Aorta (tissue), 5 donors: Measurements from ENCODE around the gene SFI1. TPM values are rescaled to one million over a fixed set of nuclear protein-coding genes. Genes with fewer than 3 reads are reported as not detected.

Source experiments
- ATAC-seq: fragments of 200-7000 bp; cut with Tn5 transposase; one replicate; pipeline ENCODE4 v1.9.1; 2022; ENCODE audit warnings: moderate library complexity; ENCODE audit not compliant: low FRiP score
- DNase-seq, 2 donors: peaks; one replicate each; pipeline ENCODE4 v3.0.0-alpha.2; 2020
- H3K27ac ChIP-seq, 2 donors: one replicate each; pipeline ENCODE4 v1.5.1; 2013; ENCODE audit warnings: low read length in 2 of 2, mild to moderate bottlenecking in 2 of 2, moderate library complexity in 2 of 2, control low read depth in 1 of 2, inconsistent platforms in 1 of 2, low read depth in 1 of 2
- H3K27me3 ChIP-seq, 2 donors: one replicate each; pipeline ENCODE4 v1.6.1; 2013; ENCODE audit warnings: control low read depth in 1 of 2, low read length in 1 of 2, mild to moderate bottlenecking in 1 of 2, moderate library complexity in 1 of 2; ENCODE audit not compliant: insufficient read depth in 2 of 2, control insufficient read depth in 1 of 2
- H3K36me3 ChIP-seq, 2 donors: one replicate each; pipeline ENCODE4 v1.6.1; 2013; ENCODE audit warnings: control low read depth in 1 of 2, low read length in 1 of 2, mild to moderate bottlenecking in 1 of 2; ENCODE audit not compliant: insufficient read depth in 2 of 2, control insufficient read depth in 1 of 2
- H3K4me1 ChIP-seq, 2 donors: one replicate each; pipeline ENCODE4 v1.6.1; 2013; ENCODE audit warnings: low read length in 2 of 2, control low read depth in 1 of 2, mild to moderate bottlenecking in 1 of 2, moderate library complexity in 1 of 2; ENCODE audit not compliant: insufficient read depth in 2 of 2, control insufficient read depth in 1 of 2
- H3K4me3 ChIP-seq, 2 donors: one replicate each; pipeline ENCODE4 v1.5.1; 2013; ENCODE audit warnings: low read length in 2 of 2, control low read depth in 1 of 2, mild to moderate bottlenecking in 1 of 2
- H3K9me3 ChIP-seq: one replicate; pipeline ENCODE4 v1.6.1; 2013; ENCODE audit warnings: mild to moderate bottlenecking, low read length; ENCODE audit not compliant: control insufficient read depth
- WGBS, 2 donors: extraction: QIAGEN DNeasy Blood & Tissue Kit; methylation state at CpG; one replicate each; pipeline ENCODE4 v1.1.7; 2013; 5-methylcytosine and 5-hydroxymethylcytosine counted together
- intact Hi-C, 2 donors: fragments of 100-400 bp; cut with DNase I; formaldehyde crosslinking; loops; one replicate each; pipeline versions ENCODE4 v1.14.2 to v1.15.0; 2022
- long read RNA-seq, 2 donors: library from polyadenylated mRNA; unstranded; transcript quantifications; one replicate each; pipeline ENCODE4 v2.0.0, GENCODE V29; 2020 to 2021
- polyA plus RNA-seq, 2 donors: library from polyadenylated mRNA; stranded (reverse); fragments of 200-250 nt; gene quantifications; one replicate each; pipeline ENCODE4 v1.2.3, GENCODE V29; 2013
- total RNA-seq, 2 donors: library from RNA; stranded (reverse); fragmentation: NEBNext Ultra II Directional; extraction: Animal tissue kit (Norgen Biotek cat#: 25700); gene quantifications; one replicate each; pipeline ENCODE4 v1.2.1, GENCODE V29; 2021
- donor health status: healthy with polysubstance abuse.
- donor health status: Bipolar disorder and iron deficiency.
- donor health status: DM: no; HTN: no; CAD: no.
- donor health status: DM: no; HTN: no; CAD: no.
- donor health status: DM: yes; HTN: yes; CAD: no.

The SFI1 gene
- total RNA-seq (10 to 100 TPM; 25.7 to 50.3 TPM), polyA plus RNA-seq (100 to 1,000 TPM in 1 of 2 donors, 10 to 100 TPM in 1; 17.5 to 116 TPM)
- long read RNA-seq, donor 1, partial matches to known transcripts, result 9 of 20 reads
- long read RNA-seq, donor 1, other reads (novel, unspliced or antisense), result 11 of 20 reads
- long read RNA-seq, donor 2, full-length matches to known transcripts, result 3 of 11 reads
- long read RNA-seq, donor 2, partial matches to known transcripts, result 1 of 11 reads
- long read RNA-seq, donor 2, other reads (novel, unspliced or antisense), result 7 of 11 reads

- H3K4me1 ChIP-seq, result no peaks in the 10 kb centered on the region
- no peaks in the 10 kb centered on the region for H3K9me3 ChIP-seq
- peak within 1 kb of the TSS; percentile 20 to 41 for H3K4me3 ChIP-seq
- intact Hi-C loops, result loop anchor here in 1 of 2 donors (5.0 kb wide), 1 partner anchor 136 kb away; no protein-coding TSS in a partner anchor
- peak within 1 kb of the TSS; percentile 31 to 60 for H3K27ac ChIP-seq
- WGBS, 2 donors, result 0% methylated on average over 66 to 70 of the region's 70 CpGs
- no peaks in the 10 kb centered on the region for H3K27me3 ChIP-seq
- no peaks in the 10 kb centered on the region for H3K36me3 ChIP-seq
- peak; percentile 99 for ATAC-seq
- peak; percentile 96 to 97 for DNase-seq
Observed at GRCh38 chr22:31496007-31496734, at the start of gene SFI1. SFI1 (plus strand) TSS chr22:31496536; CDS start chr22:31508285, 11,749 bp downstream.

- no peaks in the 10 kb centered on the region for H3K9me3 ChIP-seq
- WGBS, 2 donors, result 71 to 83% methylated on average over 2 of the region's 2 CpGs
- ATAC-seq (no peak), DNase-seq (no peak)
- intact Hi-C loops, result no loop called here
- no peak overlapping the region for H3K4me3 ChIP-seq
- peaks cover 6 to 16% of the 10 kb centered on the region in 2 donors for H3K36me3 ChIP-seq
- H3K27ac ChIP-seq, result no peak overlapping the region
- no peaks in the 10 kb centered on the region for H3K27me3 ChIP-seq
- no peaks in the 10 kb centered on the region for H3K4me1 ChIP-seq
Observed at GRCh38 chr22:31446767-31447166, 49.6 kb upstream of the SFI1 start.

GRCh38 chr22:31447337-31447736 is 49.0 kb upstream of the SFI1 start:
- ATAC-seq (no peak), DNase-seq (no peak)
- Histone ChIP-seq H3K4me3 (no peak overlapping the region), H3K9me3 (no peaks in the 10 kb centered on the region), H3K27ac (no peak overlapping the region), H3K36me3 (peaks cover 4 to 16% of the 10 kb centered on the region in 2 donors), H3K4me1 (no peaks in the 10 kb centered on the region), H3K27me3 (no peaks in the 10 kb centered on the region)
- intact Hi-C loops, result no loop called here
- WGBS, 2 donors, result 89 to 94% methylated on average over 3 of the region's 3 CpGs

- DNase-seq (no peak), ATAC-seq (no peak)
- 57 to 69% methylated on average over 2 of the region's 2 CpGs for WGBS, 2 donors
- intact Hi-C loops, result no loop called here
- no peak overlapping the region for H3K27ac ChIP-seq
- no peaks in the 10 kb centered on the region for H3K4me1 ChIP-seq
- H3K4me3 ChIP-seq, result no peak overlapping the region
- no peaks in the 10 kb centered on the region for H3K27me3 ChIP-seq
- H3K9me3 ChIP-seq, result no peaks in the 10 kb centered on the region
- H3K36me3 ChIP-seq, result peaks cover 3 to 14% of the 10 kb centered on the region in 2 donors
Observed at GRCh38 chr22:31448382-31448781, 48.0 kb upstream of the SFI1 start.

GRCh38 chr22:31449506-31449905 is 46.8 kb upstream of the SFI1 start:
- no peaks in the 10 kb centered on the region for H3K27me3 ChIP-seq
- no peak overlapping the region for H3K4me3 ChIP-seq
- ATAC-seq (no peak), DNase-seq (no peak)
- H3K27ac ChIP-seq, result no peak overlapping the region
- H3K9me3 ChIP-seq, result no peaks in the 10 kb centered on the region
- 51 to 55% methylated on average over 4 of the region's 4 CpGs for WGBS, 2 donors
- peaks cover 8 to 17% of the 10 kb centered on the region in 2 donors for H3K36me3 ChIP-seq
- intact Hi-C loops, result no loop called here
- no peaks in the 10 kb centered on the region for H3K4me1 ChIP-seq

GRCh38 chr22:31451709-31452571 is 44.4 kb upstream of the SFI1 start:
- DNase-seq (no peak), ATAC-seq (no peak)
- no peak overlapping the region for H3K27ac ChIP-seq
- H3K36me3 ChIP-seq, result peaks cover 6 to 15% of the 10 kb centered on the region in 2 donors
- no peaks in the 10 kb centered on the region for H3K27me3 ChIP-seq
- no peaks in the 10 kb centered on the region for H3K9me3 ChIP-seq
- H3K4me3 ChIP-seq, result no peak overlapping the region
- 76 to 81% methylated on average over 5 of the region's 5 CpGs for WGBS, 2 donors
- intact Hi-C loops, result no loop called here
- no peaks in the 10 kb centered on the region for H3K4me1 ChIP-seq

GRCh38 chr22:31461699-31462098 is 34.6 kb upstream of the SFI1 start:
- Histone ChIP-seq H3K9me3 (no peaks in the 10 kb centered on the region), H3K4me3 (no peak overlapping the region), H3K36me3 (peaks cover 4 to 11% of the 10 kb centered on the region in 2 donors), H3K27me3 (no peaks in the 10 kb centered on the region), H3K27ac (no peak overlapping the region), H3K4me1 (no peaks in the 10 kb centered on the region)
- WGBS, 2 donors, result 91 to 92% methylated on average over 3 of the region's 3 CpGs
- intact Hi-C loops, result no loop called here
- ATAC-seq, result no peak
- DNase-seq, result no peak

- Histone ChIP-seq H3K27me3 (no peaks in the 10 kb centered on the region), H3K4me1 (no peaks in the 10 kb centered on the region), H3K36me3 (peaks cover 4 to 7% of the 10 kb centered on the region in 2 donors), H3K27ac (no peak overlapping the region), H3K9me3 (no peaks in the 10 kb centered on the region), H3K4me3 (no peak overlapping the region)
- DNase-seq (no peak), ATAC-seq (no peak)
- 93 to 98% methylated on average over 2 of the region's 2 CpGs for WGBS, 2 donors
- intact Hi-C loops, result no loop called here
Observed at GRCh38 chr22:31465307-31465706, 31.0 kb upstream of the SFI1 start.
